ENCODE results near the gene NDUFC2. TPM values are rescaled to one million over a fixed set of nuclear protein-coding genes. Genes with fewer than 3 reads are reported as not detected.
"Not testable (repeated sequence)": the region's sequence is repeated elsewhere in the genome, so short reads cannot be mapped to it uniquely, and the experiment has no call there.

NDUFC2 gene
- polyA plus RNA-seq, 4 donors: 113 to 165 (median 152) TPM

DNA sequence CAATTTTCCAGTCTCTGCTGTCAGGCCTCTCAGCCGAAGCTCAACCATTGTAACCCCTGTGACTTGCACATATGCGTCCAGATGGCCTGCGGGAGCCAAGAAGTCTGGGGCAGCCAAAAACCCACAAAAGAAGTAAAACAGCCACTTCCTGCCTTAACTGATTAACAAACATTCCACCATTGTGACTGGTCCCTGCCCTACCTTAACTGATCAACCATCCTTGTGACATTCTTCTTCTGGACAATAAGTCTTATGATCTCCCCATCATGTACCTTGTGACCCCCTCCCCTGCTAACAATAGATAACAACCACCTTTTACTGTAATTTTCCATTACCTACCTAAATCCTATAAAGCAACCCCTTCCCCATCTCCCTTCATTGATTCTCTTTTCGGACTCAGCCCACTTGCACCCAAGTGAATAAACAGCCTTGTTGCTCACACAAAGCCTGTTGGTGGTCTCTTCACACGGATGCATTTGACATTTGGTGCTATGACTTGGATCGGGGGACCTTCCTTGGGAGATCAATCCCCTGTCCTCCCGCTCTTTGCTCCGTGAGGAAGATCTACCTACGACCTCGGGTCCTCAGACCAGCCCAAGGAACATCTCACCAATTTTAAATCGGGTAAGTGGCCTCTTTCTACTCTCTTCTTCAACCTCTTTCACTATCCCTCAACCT lies 1.3 kb upstream of the NDUFC2 start:
- no peak for DNase-seq (ENCODE audit: low read depth in 4 of 4, low spot score in 3 of 4)

DNA sequence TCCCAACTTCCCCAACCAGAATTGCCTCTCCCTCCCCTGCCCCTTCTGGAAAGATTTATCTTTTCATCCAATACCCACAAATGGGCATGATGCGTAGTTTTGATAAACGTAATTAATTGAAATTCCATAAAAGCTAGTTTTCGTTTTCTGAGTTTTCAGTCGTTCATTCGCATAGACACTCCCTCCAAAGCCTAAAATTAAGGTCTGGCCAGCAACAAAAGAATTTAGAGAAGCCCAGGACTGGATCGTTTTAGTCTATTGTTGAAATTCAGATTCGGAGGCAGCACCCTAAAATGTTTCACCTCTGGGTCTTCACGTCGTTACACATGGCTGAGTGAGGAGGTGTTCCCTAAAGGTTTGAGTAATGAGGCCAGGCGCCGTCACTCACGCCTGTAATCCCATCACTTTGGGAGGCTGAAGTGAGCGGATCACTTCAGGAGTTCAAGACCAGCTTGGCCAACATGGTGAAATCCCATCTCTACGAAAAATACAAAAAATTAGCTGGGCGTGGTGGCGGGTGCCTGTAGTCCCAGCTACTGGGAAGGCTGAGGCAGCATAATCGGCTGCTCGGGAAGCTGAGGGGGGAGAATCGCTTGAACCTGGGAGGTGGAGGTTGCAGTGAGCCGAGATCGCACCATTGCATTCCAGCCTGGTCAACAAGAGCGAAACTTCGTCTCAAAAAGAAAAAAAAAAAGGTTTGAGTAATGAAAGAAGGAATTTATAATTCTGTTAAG lies 589 bp upstream of the NDUFC2 start:
- no peak for DNase-seq (ENCODE audit: low read depth in 4 of 4, low spot score in 3 of 4)

DNA sequence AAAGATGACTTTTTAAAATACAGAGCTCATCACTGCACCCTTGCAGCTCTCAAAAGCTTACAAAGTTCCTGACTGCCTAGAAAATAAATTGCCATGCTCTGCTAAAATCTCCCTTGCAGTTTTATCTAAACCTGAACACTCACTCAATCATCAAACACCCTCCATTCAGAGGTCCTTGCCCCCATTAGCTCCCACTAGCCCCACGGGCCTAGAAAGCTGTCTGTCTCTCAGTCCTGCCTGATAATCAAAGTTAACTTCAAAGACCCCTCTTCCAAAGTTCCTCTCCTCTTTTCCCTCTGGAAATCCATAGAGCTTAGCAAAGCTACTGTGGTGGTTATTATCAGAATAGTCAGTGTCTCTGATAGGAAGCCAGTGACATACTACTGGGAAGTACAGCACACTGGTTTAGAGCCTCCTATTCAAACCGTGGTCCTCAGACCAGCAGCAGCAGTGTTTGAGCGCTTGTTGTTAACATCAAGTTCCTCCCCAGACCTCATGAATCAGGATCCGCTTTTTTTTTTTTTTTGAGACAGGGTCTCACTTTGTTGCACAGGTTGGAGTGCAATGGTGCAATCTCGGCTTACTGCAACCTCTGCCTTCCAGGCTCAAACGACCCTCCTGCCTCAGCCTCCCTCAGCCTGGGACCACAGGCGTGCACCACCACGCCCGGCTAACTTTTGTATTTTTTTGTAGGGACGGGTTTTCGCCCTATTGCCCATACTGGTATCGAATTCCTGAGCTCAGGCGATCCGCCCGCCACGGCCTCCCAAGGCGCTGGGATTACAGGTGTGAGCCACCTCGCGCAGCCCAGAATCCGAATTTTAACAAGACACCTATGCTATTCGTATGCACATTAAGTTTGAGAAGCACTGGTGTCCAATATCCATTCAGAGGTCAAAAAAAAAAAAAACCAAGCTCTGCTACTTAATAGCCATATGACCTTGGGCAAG lies 1.2 kb downstream of the NDUFC2 start:
- DNase-seq (ENCODE audit: low read depth in 4 of 4, low spot score in 3 of 4): no peak

DNA sequence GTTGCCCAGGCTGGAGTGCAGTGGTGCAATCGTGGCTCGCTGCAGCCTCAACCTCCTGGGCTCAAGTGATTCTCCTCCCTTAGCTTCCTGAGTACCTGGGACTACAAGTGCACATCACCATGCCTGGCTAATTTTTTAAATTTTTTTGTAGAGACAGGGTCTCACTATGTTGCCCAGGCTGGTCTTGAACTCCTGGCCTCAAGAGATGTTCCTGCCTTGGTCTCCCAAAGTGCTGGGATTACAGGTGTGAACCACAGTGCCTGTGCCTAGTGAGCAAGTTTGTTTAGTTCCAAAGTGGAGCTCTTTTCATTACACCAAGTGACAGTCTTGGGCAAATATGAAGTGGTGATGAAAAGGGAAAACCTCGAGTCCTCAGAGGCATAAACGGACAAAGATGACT lies 2.1 kb downstream of the NDUFC2 start:
- DNase-seq (ENCODE audit: low read depth in 4 of 4, low spot score in 3 of 4): not testable (repeated sequence)

DNA sequence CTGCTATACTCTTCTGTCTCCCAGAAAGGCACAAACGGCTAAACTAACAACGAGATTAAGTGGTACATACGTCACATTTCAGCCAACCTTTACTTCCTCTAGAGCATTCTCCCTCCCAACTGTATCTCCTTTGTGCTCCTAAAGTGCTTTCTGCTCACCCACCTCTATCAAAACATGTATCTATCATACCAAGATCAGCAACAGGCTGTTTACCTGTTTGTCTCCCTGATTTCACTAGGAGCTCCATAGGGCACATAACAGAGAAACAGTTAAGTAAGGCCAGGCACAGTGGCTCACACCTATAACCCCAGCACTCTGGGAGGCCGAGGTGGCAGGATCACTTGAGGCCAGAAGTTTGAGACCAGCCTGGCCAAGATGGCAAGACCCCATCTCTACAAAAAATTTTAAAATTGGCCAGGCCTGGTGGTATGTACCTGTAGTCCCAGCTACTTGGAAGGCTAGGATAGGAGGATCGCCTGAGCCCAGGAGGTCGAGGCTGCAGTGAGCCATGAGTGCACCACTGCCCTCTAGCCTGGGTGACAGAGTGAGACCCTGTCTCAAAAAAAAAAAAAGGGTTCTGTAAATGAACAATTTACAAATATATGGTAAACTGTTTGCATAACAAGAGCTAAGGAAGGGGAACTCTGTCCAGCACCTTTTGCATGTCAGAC lies 2.8 kb downstream of the NDUFC2 start:
- DNase-seq (ENCODE audit: low read depth in 4 of 4, low spot score in 3 of 4): no peak

DNA sequence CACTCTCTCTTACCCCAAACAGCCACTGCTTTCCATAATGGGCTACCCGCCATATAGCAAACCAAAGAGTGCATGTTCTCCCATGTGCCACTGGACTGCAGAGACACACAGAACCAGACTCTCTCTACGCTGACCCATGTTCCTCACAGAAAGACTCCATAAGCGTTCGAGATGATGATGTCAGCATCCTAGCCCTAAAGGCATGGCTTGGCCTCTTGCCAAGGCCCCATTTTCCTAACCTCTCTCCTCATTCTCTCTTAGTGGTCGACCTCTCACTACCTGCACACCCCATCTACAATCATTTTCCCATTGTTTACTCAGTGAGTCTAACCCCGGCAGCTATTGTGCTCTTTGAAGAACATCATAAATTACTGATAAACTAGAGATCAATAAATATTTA lies 4.9 kb downstream of the NDUFC2 start:
- no peak for DNase-seq (ENCODE audit: low read depth in 4 of 4, low spot score in 3 of 4)

DNA sequence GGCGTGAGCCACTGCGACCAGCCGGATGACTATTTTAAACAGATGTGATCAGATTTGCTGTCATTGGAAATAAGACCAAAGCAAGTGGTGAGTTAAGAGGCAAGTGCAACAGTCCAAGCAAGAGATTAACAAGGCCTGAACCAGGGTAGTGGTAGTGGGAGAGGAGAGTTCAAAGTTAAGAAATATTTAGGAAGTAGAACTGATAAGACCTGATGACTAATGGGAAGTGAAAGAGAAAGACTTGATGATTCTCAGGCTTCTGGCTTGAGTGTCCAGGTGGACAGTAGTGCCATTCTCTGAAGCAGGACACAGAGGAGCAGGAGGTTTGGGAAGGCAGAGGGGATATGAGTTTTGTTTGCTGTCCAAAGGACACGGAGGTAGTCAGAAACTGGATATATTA lies 7.2 kb downstream of the NDUFC2 start:
- no peak for DNase-seq (ENCODE audit: low read depth in 4 of 4, low spot score in 3 of 4)

DNA sequence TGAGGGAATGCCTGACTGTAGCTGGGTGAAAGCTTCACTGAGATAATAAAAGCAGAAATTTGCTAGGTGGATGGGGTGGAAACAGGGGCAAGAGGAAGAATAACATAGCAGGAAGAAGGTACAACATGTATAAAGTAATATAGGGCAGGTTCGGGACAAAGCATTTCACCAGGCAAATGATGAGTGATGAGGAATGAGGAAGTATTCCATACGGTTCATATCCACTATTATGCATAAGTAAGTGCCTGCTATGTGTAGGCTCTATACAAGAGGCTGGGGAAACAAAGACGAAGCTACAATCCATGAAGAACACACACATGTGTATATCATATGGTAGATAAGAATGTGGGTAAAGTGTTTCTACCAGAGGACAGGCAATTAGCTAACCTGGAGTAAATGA lies 7.9 kb downstream of the NDUFC2 start:
- no peak for DNase-seq (ENCODE audit: low read depth in 4 of 4, low spot score in 3 of 4)

DNA sequence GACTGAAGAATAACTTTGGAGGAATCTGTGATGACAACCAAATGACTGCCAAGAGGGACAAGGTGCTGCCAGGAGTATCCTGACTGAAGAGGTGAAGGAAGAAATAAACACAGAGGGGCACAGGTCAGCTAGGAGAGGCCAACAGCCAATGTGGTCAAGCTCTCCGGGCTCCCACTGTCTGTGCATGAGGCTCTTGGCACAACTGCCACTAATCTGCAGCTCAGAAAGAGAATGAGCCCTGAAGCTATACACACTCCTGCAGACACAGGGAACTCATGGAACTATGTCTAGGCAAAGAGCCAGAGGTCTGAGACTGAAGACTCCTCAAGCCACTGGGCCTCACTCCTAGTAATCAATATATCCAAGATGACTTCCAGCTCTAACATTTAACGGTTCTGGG lies 9.0 kb downstream of the NDUFC2 start:
- no peak for DNase-seq (ENCODE audit: low read depth in 4 of 4, low spot score in 3 of 4)

DNA sequence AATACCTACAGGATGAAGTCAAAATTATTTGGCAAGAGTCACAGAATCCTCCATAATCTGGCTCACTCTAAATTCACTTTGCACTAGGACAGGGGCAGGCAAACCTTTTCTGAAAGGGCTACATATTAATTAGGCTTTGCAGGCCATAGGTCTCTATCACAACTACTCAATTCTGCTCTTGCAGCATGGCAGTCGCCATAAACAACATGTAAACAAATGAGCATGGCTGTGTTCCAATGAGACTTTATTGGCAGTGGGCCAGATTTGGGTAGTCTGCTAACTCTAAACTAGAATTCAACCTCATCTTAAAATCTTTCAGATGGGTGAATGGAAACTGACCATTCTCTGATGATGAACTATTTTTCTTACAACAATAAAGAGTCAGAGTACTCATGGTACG lies 10.2 kb downstream of the NDUFC2 start:
- no peak for DNase-seq (ENCODE audit: low read depth in 4 of 4, low spot score in 3 of 4)

DNA sequence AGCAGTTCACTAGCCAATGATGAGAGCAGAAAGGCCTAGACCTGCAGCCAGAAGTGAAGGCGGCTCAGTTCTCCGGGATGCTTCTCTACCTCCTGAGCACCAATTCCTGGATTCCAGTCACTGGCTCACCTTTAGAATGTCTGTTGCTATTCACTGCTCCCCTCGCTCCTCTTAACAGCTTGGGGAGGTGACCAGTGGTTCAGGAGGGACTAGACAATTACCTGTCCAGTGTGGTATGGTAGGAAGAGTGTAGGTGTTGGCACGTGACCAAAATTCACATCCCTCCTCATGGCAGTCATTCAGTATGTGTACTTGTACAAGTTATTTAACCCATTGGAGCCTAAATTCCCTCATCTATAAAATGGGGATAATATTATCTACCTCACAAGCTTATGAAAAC lies 12.0 kb downstream of the NDUFC2 start:
- DNase-seq (ENCODE audit: low read depth in 4 of 4, low spot score in 3 of 4): no peak

DNA sequence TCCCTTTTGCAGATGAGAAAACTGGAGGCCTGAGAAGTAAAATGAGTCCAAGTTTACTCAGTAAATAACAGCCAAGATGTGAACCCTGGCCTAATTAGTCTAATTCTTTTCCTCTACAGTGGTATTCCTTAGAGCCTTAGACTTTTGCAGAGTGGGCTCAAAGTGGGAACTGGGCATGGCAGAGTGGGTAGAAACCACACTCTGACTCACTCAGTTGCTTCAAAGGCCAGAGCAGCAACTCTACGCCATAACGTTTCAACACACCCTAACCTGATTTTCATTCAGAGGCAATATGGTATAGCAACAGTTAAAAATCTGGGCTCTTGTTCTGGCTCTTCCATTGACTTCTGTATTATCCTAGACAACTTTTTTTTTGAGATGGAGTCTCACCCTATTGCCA lies 13.2 kb downstream of the NDUFC2 start:
- no peak for DNase-seq (ENCODE audit: low read depth in 4 of 4, low spot score in 3 of 4)

DNA sequence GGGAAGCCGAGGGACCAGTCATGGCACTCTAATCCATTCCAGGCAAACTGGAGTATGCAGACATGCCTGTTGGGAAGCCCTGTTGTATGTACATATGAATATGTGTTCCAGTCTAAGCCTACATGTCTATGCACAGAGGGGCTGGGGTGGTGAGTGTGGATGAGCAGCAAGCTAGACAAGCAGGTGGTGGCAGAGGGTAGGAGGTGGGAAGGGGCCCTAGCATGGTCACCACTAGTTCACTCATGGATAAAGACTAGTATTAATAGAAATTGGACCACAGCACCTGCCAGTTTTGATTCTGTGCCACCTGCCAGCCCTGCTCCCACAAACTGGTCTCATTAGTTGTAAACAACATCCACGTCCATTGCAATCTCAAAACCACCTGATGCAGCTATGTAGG lies 14.5 kb downstream of the NDUFC2 start:
- no peak for DNase-seq (ENCODE audit: low read depth in 4 of 4, low spot score in 3 of 4)

DNA sequence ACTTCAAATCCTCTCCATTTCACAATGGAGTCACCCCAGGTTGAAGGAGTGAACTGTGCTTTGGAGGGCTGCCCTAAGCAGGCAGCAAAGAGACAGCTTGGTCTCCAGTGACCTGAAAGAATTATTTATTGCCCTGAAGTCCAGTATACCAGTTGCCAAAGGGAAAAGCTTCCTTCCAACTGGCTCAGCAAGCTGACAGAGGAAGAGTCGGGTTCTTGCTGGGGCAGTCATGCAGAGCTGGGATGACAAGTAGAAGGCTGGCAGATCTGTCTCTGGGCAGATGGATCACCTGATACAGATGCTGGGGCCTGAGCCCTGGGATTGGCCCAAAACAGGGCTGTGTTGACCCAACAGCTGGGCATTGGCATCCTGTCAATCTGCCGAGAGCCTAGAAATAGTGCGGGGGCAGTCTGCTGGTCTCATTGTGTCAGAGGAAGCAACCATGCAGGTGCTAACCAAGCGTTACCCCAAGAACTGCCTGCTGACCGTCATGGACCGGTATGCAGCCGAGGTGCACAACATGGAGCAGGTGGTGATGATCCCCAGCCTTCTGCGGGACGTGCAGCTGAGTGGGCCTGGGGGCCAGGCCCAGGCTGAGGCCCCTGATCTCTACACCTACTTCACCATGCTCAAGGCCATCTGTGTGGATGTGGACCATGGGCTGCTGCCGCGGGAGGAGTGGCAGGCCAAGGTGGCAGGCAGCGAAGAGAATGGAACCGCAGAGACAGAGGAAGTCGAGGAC lies 16.1 kb downstream of the NDUFC2 start, which contains the start of gene THRSP:
Gene THRSP, plus strand, starts transcription at position 422 of the 742 bp plus-strand sequence. Its CDS starts 21 bp downstream, at position 443.
- no peak for DNase-seq (ENCODE audit: low read depth in 4 of 4, low spot score in 3 of 4)

DNA sequence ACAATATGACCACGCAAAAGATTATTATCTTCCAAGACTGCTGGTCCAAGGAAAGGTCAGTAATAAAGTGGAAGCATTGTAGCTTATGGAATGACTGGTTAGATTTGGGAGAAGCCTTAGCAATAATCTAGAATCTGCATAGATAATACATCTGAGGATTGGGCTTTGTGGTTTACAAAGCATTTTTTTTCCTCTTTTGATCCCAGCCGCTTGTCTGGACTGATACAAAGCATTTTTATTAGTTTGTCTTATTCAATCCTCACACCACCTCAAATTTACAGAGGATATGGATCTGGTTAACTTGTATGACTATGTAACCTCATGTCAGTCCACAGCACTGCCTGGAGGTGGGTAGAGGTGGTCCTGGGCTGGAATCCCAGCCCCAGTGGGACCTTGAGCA lies 17.0 kb downstream of the NDUFC2 start:
- DNase-seq (ENCODE audit: low read depth in 4 of 4, low spot score in 3 of 4): no peak

DNA sequence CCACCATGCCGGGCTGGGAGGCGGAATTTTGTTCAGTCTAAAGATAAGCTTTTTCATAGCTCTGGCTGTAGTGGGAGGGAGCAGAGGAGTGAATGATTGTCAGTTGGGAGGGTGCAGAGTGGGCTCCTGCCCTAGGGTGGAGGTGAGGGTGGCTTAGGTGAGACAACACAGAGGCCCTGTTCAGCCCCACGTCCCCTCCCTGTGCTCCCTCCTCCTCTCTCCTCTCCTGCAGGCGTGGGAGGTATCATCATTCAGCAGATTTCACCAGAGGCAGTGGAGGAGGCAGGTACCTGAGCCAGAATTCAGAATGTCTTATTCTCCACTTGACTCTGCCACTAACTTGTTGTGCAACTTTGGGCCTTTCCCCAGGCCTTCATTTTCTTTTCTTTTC lies 17.7 kb downstream of the NDUFC2 start:
- DNase-seq (ENCODE audit: low read depth in 4 of 4, low spot score in 3 of 4): no peak

DNA sequence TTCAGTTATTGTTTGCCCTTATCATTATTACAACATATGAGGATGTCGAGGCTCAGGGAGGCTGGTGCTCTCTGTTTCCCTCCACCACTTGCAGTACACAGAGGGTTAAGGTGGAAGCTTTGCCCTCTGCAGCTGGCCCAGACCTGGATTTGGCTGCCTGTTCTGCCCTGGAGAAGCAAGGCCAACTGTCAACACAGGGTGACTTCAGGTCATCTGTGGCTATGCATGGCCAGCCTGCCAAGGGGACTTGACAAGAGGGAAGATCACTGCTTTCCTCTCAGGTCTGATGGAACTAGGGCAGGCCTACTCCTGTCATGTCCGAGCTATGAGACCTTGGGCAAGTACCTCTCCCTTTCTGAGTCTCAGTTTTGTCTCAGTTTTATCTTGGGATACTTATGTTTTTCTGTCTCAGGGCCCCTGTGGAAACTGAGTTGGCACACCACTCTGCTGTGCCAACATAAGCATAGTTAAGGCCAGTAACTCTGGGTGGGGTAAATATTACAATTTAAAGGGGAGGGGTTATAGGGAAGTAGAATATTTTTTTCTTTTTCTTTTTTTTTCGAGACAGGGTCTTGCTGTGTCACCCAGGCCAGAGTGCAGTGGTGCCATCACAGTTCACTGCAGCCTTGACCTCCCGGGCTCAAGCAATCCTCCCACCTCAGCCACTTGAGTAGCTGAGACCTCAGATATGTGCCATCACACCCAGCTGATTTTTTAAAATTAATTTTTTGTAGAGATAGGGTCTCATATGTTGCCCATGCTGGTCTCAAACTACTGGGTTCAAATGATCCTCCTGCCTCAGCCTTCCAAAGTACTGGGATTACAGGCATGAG lies 18.4 kb downstream of the NDUFC2 start:
- no peak for DNase-seq (ENCODE audit: low read depth in 4 of 4, low spot score in 3 of 4)

DNA sequence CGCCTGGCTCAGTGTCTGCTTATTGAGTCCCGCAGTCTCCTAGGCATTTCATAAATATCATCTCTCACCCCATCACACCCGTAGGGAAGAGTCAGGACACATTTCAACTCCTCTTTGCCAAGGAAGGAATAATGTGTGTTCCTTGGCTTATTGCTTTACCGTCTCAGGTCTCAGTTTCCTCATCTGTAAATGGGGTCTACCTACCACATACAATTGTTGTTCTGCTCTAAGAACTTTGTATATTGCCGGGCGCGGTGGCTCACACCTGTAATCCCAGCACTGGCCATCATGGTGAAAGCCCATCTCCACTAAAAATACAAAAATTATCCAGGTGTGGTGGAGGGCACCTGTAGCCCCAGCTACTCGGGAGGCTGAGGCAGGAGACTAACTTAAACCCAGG lies 19.1 kb downstream of the NDUFC2 start:
- no peak for DNase-seq (ENCODE audit: low read depth in 4 of 4, low spot score in 3 of 4)

DNA sequence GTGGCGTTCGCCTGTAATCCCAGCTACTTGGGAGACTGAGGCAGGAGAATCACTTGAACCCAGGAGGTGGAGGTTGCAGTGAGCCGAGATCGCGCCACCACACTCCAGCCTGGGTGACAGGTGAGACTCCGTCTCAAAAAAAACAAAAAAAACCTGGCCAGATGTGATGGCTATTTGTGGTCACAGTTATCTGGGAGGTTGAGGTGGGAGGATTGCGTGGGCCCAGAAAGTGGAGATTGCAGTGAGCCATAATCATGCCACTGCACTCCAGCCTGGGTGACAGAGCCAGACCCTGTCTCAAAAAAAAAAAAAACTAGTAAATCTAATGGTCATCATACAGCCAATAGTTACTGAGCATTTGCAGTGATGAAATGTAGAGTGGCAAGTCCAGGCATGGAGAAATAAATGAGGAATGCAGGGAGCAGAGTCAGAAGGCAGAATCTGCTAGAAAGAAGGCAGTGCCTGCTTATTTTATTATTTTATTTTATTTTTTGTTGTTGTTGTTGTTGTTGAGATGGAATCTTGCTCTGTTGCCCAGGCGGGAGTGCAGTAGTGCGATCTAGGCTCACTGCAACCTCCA lies 19.8 kb downstream of the NDUFC2 start:
- DNase-seq (ENCODE audit: low read depth in 4 of 4, low spot score in 3 of 4): not testable (repeated sequence)
